Astrocyte (in vitro differentiated cells and primary cell): ENCODE measurements around the gene OPCML. TPM values are rescaled to one million over a fixed set of nuclear protein-coding genes. Genes with fewer than 3 reads are reported as not detected.

Experiments used
- DNase-seq: peaks from one replicate; pipeline ENCODE4 v3.0.0-alpha.2; 2010; ENCODE audit warnings: low read depth
- FAIRE-seq: peaks from 2 replicates; lab custom pipeline; 2011; peaks lifted over from hg19 to GRCh38; lab: Jason Lieb, UNC
- H2AFZ ChIP-seq: 2 replicates; pipeline ENCODE4 v1.6.0; 2012; ENCODE audit warnings: low read depth, low read length, inconsistent platforms
- H3K27ac ChIP-seq: 2 replicates; pipeline ENCODE4 v1.5.1; 2011; ENCODE audit warnings: low read depth, low read length, inconsistent platforms
- H3K27me3 ChIP-seq: 2 replicates; pipeline ENCODE4 v1.6.0; 2011; ENCODE audit warnings: low read length, inconsistent platforms; ENCODE audit not compliant: insufficient read depth
- H3K36me3 ChIP-seq: 2 replicates; pipeline ENCODE4 v1.5.1; 2011; ENCODE audit warnings: low read length, inconsistent platforms; ENCODE audit not compliant: insufficient read depth
- H3K4me1 ChIP-seq: 2 replicates; pipeline ENCODE4 v1.5.1; 2011; ENCODE audit warnings: low read length, inconsistent platforms; ENCODE audit not compliant: insufficient read depth
- H3K4me2 ChIP-seq: 2 replicates; pipeline ENCODE4 v1.6.0; 2012; ENCODE audit warnings: low read length, inconsistent platforms
- H3K4me3 ChIP-seq: 2 replicates; pipeline ENCODE4 v1.5.1; 2011; ENCODE audit warnings: low read depth, mild to moderate bottlenecking, low read length, inconsistent platforms; ENCODE audit not compliant: insufficient read depth
- H3K79me2 ChIP-seq: 2 replicates; pipeline ENCODE4 v1.6.0; 2012; ENCODE audit warnings: mild to moderate bottlenecking, low read length, inconsistent platforms; ENCODE audit not compliant: insufficient read depth
- H3K9ac ChIP-seq: 2 replicates; pipeline ENCODE4 v1.6.0; 2012; ENCODE audit warnings: mild to moderate bottlenecking, low read length, inconsistent platforms
- H3K9me3 ChIP-seq: 2 replicates; pipeline ENCODE4 v1.5.1; 2012; ENCODE audit warnings: low read depth, mild to moderate bottlenecking, low read length, inconsistent platforms; ENCODE audit not compliant: insufficient read depth
- H4K20me1 ChIP-seq: 2 replicates; pipeline ENCODE4 v1.6.0; 2012; ENCODE audit warnings: low read length, inconsistent platforms; ENCODE audit not compliant: insufficient read depth
- H3K27ac Mint-ChIP-seq: one replicate; pipeline ENCODE4 v1.8.0; 2021; ENCODE audit warnings: mild to moderate bottlenecking, mixed read lengths; ENCODE audit not compliant: unreplicated experiment
- H3K27me3 Mint-ChIP-seq: one replicate; pipeline ENCODE4 v1.8.0; 2021; ENCODE audit warnings: low read depth, mixed read lengths; ENCODE audit not compliant: unreplicated experiment
- H3K36me3 Mint-ChIP-seq: one replicate; pipeline ENCODE4 v1.8.0; 2021; ENCODE audit warnings: low read depth, mixed read lengths; ENCODE audit not compliant: unreplicated experiment
- H3K4me1 Mint-ChIP-seq: one replicate; pipeline ENCODE4 v1.8.0; 2021; ENCODE audit warnings: low read depth, mixed read lengths; ENCODE audit not compliant: unreplicated experiment
- H3K4me3 Mint-ChIP-seq: one replicate; pipeline ENCODE4 v1.8.0; 2021; ENCODE audit warnings: mild to moderate bottlenecking, moderate library complexity, mixed read lengths; ENCODE audit not compliant: unreplicated experiment
- H3K9me3 Mint-ChIP-seq: one replicate; pipeline ENCODE4 v1.8.0; 2021; ENCODE audit warnings: mild to moderate bottlenecking, mixed read lengths; ENCODE audit not compliant: unreplicated experiment
- EZH2 ChIP-seq: IDR thresholded peaks from 2 replicates; pipeline ENCODE4 v1.6.1; 2012; ENCODE audit warnings: mild to moderate bottlenecking, low read length, inconsistent platforms; ENCODE audit not compliant: insufficient read depth
- total RNA-seq: library from RNA; stranded (reverse); gene quantifications from 2 replicates; pipeline ENCODE4 v1.2.1, GENCODE V29; 2021
- TF ChIP-seq, protein P1 (sequence below): IDR thresholded peaks from 2 replicates; pipeline ENCODE4 v1.5.1; 2011; ENCODE audit warnings: low read depth, mild to moderate bottlenecking, inconsistent platforms, low read length, moderate library complexity; ENCODE audit not compliant: insufficient read depth

OPCML gene
- total RNA-seq, 1 donor from 2014 or later, result 7.9 TPM

DNA sequence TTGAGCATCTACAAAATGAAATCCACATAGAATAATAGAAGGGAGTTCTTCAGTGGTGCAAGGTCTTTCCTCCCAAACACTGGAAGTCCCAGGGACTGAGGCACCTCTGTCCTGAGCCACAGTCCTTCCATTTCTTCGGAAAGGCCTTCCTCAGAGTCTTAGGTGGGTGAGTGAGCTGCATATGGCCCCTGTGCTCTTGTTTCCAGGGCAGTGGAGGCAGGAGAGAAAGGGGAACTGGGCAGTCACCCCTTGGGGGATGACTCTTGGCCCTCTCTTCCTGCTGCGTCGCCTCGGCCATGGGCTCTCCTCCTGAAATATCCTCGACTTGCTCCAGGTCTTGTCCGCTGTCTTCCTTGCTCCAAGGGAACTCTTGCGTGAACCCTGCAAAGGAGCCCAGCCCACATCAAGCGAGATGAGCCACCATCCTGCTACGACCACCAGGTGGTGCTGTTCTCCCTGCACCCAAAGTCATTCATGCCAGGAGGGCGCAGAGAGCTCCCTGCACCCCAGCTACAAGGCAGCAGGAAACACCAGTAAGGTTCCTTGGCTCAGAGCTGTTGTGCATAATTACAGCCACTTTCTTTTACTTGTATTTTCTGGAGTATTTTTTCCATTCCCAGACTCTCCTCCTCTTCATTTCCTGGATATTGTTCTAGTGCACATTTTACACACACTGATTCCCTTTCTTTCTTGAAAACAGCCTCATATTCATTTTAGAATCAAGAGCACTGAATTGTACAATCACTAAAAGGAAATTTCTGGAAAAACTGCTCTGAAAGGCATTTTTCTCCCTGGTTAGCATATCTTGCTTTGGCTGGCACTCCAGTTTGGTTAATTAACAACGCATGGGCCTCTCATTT is 397.8 kb downstream of the OPCML start:
- H3K9me3 Mint-ChIP-seq, result peaks cover 3% of the 10 kb centered on the region
- DNase-seq, result peak; percentile 9
- Histone ChIP-seq H3K27ac (no peak overlapping the region), H3K79me2 (no peaks in the 10 kb centered on the region), H3K36me3 (no peaks in the 10 kb centered on the region), H3K9me3 (no peaks in the 10 kb centered on the region), H3K9ac (no peak overlapping the region), H3K4me3 (no peak overlapping the region), H4K20me1 (no peaks in the 10 kb centered on the region), H3K27me3 (peaks cover 2% of the 10 kb centered on the region), H2AFZ (no peak overlapping the region), H3K4me2 (no peak overlapping the region), H3K4me1 (no peaks in the 10 kb centered on the region)
- H3K4me3 Mint-ChIP-seq, result no peak overlapping the region
- no peak for FAIRE-seq
- no peak for TF ChIP-seq EZH2
- TF ChIP-seq, protein P1, sequence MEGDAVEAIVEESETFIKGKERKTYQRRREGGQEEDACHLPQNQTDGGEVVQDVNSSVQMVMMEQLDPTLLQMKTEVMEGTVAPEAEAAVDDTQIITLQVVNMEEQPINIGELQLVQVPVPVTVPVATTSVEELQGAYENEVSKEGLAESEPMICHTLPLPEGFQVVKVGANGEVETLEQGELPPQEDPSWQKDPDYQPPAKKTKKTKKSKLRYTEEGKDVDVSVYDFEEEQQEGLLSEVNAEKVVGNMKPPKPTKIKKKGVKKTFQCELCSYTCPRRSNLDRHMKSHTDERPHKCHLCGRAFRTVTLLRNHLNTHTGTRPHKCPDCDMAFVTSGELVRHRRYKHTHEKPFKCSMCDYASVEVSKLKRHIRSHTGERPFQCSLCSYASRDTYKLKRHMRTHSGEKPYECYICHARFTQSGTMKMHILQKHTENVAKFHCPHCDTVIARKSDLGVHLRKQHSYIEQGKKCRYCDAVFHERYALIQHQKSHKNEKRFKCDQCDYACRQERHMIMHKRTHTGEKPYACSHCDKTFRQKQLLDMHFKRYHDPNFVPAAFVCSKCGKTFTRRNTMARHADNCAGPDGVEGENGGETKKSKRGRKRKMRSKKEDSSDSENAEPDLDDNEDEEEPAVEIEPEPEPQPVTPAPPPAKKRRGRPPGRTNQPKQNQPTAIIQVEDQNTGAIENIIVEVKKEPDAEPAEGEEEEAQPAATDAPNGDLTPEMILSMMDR, result peak; percentile 74
- no peak overlapping the region for H3K27ac Mint-ChIP-seq
- peaks cover 7% of the 10 kb centered on the region for H3K27me3 Mint-ChIP-seq
- H3K36me3 Mint-ChIP-seq, result no peaks in the 10 kb centered on the region
- peaks cover 16% of the 10 kb centered on the region for H3K4me1 Mint-ChIP-seq

- no peaks in the 10 kb centered on the region for H4K20me1 ChIP-seq
- no peak overlapping the region for H3K4me3 Mint-ChIP-seq
- H3K27ac ChIP-seq, result no peak overlapping the region
- peaks cover 2% of the 10 kb centered on the region for H3K27me3 ChIP-seq
- H3K4me1 Mint-ChIP-seq, result peaks cover 16% of the 10 kb centered on the region
- H3K79me2 ChIP-seq, result no peaks in the 10 kb centered on the region
- no peak overlapping the region for H3K9ac ChIP-seq
- no peak overlapping the region for H3K4me2 ChIP-seq
- no peak overlapping the region for H2AFZ ChIP-seq
- H3K27ac Mint-ChIP-seq, result no peak overlapping the region
- peaks cover 3% of the 10 kb centered on the region for H3K9me3 Mint-ChIP-seq
- DNase-seq, result no peak
- TF ChIP-seq, protein P1, result no peak
- TF ChIP-seq EZH2, result no peak
- FAIRE-seq, result no peak
- H3K36me3 ChIP-seq, result no peaks in the 10 kb centered on the region
- no peaks in the 10 kb centered on the region for H3K9me3 ChIP-seq
- no peaks in the 10 kb centered on the region for H3K36me3 Mint-ChIP-seq
- H3K27me3 Mint-ChIP-seq, result peaks cover 12% of the 10 kb centered on the region
- no peaks in the 10 kb centered on the region for H3K4me1 ChIP-seq
- no peak overlapping the region for H3K4me3 ChIP-seq
These were observed 398.7 kb downstream of the OPCML start for GRCh38 chr11:133133606-133134005.

- DNase-seq (no peak), FAIRE-seq (no peak)
- Histone ChIP-seq H3K27me3 (peaks cover 2% of the 10 kb centered on the region), H3K9me3 (no peaks in the 10 kb centered on the region), H3K4me2 (no peak overlapping the region), H2AFZ (no peak overlapping the region), H3K9ac (no peak overlapping the region), H3K4me1 (no peaks in the 10 kb centered on the region), H3K36me3 (no peaks in the 10 kb centered on the region), H4K20me1 (no peaks in the 10 kb centered on the region), H3K79me2 (no peaks in the 10 kb centered on the region), H3K27ac (no peak overlapping the region), H3K4me3 (no peak overlapping the region)
- no peak overlapping the region for H3K4me3 Mint-ChIP-seq
- no peaks in the 10 kb centered on the region for H3K36me3 Mint-ChIP-seq
- H3K9me3 Mint-ChIP-seq, result peaks cover 3% of the 10 kb centered on the region
- H3K27me3 Mint-ChIP-seq, result peaks cover 17% of the 10 kb centered on the region
- no peak overlapping the region for H3K27ac Mint-ChIP-seq
- H3K4me1 Mint-ChIP-seq, result peaks cover 16% of the 10 kb centered on the region
- TF ChIP-seq, protein P1, result no peak
- TF ChIP-seq EZH2, result no peak
These were observed 399.3 kb downstream of the OPCML start for GRCh38 chr11:133133050-133133449.
